ENCODE results near the gene STK38L. TPM values are rescaled to one million over a fixed set of nuclear protein-coding genes. Genes with fewer than 3 reads are reported as not detected.

STK38L gene
- total and polyA plus RNA-seq, 3 donors from 2014 or later = 19.3 to 43.1 (median 41.5) TPM

DNA sequence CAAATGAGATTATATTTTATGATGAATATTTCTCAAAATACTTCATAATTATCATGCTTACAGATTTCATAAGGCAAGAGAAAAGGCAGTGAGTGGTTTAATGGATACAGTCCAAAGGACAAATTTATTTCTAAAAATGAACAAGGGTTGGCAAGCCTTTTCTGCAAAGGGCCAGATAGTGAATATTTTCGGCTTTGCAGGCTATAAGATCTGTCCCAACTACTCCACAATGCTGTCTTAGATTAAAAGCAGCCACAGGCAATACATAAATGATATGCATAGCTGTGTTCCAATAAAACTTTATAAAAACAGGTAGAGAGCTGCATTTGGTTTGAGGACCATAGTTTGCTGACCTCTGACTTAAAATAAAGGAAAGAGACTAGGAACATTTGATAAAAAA, 42.9 kb upstream of the STK38L start:
- no peaks in the 10 kb centered on the region for H3K27me3 ChIP-seq
- no peaks in the 10 kb centered on the region for H3K4me1 ChIP-seq
- no peaks in the 10 kb centered on the region for H3K9me3 ChIP-seq
- no peak for TF ChIP-seq POLR2A (IDR thresholded peaks at IDR 0.05)
- no peak overlapping the region for H3K4me3 ChIP-seq
- no peak overlapping the region for H3K27ac ChIP-seq
- H3K36me3 ChIP-seq (ENCODE audit: low read depth, missing control alignments) = no peaks in the 10 kb centered on the region
- intact Hi-C loops (cut with DNase I; ENCODE audit: low total_unique reads) = no loop called here
- no peak for DNase-seq
- WGBS, 2 donors = 24 to 61% methylated on average over 1 of the region's 1 CpG

- no peak for DNase-seq
- Histone ChIP-seq H3K4me3 (no peak overlapping the region), H3K36me3 (ENCODE audit: low read depth, missing control alignments) (no peaks in the 10 kb centered on the region), H3K27ac (no peak overlapping the region), H3K4me1 (no peaks in the 10 kb centered on the region), H3K9me3 (no peaks in the 10 kb centered on the region), H3K27me3 (no peaks in the 10 kb centered on the region)
- intact Hi-C loops (cut with DNase I; ENCODE audit: low total_unique reads) = no loop called here
- no peak for TF ChIP-seq POLR2A (IDR thresholded peaks at IDR 0.05)
- TF ChIP-seq, protein P1, sequence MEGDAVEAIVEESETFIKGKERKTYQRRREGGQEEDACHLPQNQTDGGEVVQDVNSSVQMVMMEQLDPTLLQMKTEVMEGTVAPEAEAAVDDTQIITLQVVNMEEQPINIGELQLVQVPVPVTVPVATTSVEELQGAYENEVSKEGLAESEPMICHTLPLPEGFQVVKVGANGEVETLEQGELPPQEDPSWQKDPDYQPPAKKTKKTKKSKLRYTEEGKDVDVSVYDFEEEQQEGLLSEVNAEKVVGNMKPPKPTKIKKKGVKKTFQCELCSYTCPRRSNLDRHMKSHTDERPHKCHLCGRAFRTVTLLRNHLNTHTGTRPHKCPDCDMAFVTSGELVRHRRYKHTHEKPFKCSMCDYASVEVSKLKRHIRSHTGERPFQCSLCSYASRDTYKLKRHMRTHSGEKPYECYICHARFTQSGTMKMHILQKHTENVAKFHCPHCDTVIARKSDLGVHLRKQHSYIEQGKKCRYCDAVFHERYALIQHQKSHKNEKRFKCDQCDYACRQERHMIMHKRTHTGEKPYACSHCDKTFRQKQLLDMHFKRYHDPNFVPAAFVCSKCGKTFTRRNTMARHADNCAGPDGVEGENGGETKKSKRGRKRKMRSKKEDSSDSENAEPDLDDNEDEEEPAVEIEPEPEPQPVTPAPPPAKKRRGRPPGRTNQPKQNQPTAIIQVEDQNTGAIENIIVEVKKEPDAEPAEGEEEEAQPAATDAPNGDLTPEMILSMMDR (IDR thresholded peaks at IDR 0.05) = no peak
- WGBS, 2 donors = 81 to 84% methylated on average over 1 of the region's 1 CpG
Measured at GRCh38 chr12:27206801-27207502, 37.1 kb upstream of the STK38L start.

DNA sequence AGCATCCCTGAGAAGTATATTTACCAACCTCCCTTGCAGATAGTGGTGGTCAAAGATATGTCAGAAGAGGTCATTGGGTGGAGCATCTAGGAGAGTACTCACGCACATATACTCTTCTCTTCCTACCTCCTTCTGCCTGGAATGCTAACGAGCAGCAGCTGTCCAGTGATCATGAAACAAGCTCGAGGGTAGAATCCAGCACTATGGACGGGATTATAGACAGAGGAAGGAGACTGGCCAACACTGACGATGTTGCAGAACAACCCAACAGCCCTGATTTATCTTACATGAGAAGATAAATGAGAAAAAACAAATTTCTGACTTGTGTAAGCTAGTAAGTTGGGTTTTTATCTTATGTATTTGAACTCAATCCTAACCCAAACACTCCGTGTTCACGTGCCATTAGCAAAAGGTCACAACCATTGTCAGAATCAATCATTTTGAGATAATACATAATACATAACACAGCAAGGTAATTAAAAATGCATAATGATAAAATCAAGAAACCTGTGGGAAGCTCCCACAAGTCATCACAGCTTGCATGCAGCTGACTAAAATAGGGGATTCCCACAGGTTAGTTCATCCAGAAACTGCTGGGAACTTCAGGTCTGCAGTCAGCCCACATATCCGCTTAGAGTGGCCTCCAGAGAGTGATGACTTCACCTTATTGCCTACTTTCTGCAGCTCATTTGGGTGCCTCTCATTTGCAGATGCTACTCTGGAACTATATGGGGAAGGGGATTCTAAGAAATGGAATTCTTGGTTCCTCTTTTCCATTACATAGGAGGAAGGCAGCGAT, 36.3 kb upstream of the STK38L start:
- Histone ChIP-seq H3K4me3 (no peak overlapping the region), H3K36me3 (ENCODE audit: low read depth, missing control alignments) (no peaks in the 10 kb centered on the region), H3K27me3 (no peaks in the 10 kb centered on the region), H3K27ac (no peak overlapping the region), H3K4me1 (no peaks in the 10 kb centered on the region), H3K9me3 (no peaks in the 10 kb centered on the region)
- intact Hi-C loops (cut with DNase I; ENCODE audit: low total_unique reads) = no loop called here
- WGBS, 2 donors = 51 to 60% methylated on average over 9 of the region's 9 CpGs
- TF ChIP-seq POLR2A (IDR thresholded peaks at IDR 0.05) = no peak
- TF ChIP-seq, protein P1 (IDR thresholded peaks at IDR 0.05) = no peak
- no peak for DNase-seq

DNA sequence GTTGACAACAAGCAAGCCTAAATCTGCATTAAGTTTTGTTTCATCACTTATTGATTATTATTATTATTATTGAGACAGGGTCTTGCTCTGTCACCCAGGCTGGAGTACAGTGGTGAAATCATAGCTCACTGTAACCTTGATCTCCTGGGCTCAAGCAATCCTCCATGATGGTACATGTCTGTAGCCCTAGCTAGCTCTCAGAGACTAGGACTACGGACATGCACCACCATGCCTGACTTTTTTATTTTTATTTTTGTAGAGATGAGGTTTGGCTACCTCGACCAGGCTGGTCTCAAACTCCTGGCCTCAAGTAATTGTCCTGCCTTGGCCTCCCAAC, 35.7 kb upstream of the STK38L start:
- no peak for DNase-seq
- no peak for TF ChIP-seq POLR2A (IDR thresholded peaks at IDR 0.05)
- TF ChIP-seq, protein P1 (IDR thresholded peaks at IDR 0.05) = no peak
- Histone ChIP-seq H3K4me1 (no peaks in the 10 kb centered on the region), H3K36me3 (ENCODE audit: low read depth, missing control alignments) (no peaks in the 10 kb centered on the region), H3K4me3 (no peak overlapping the region), H3K9me3 (no peaks in the 10 kb centered on the region), H3K27ac (no peak overlapping the region), H3K27me3 (no peaks in the 10 kb centered on the region)
- 84 to 87% methylated on average over 2 of the region's 2 CpGs for WGBS, 2 donors
- intact Hi-C loops (cut with DNase I; ENCODE audit: low total_unique reads) = no loop called here

GRCh38 chr12:27209257-27209910, 34.7 kb upstream of the STK38L start:
- Histone ChIP-seq H3K36me3 (ENCODE audit: low read depth, missing control alignments) (no peaks in the 10 kb centered on the region), H3K27me3 (no peaks in the 10 kb centered on the region), H3K4me3 (no peak overlapping the region), H3K27ac (no peak overlapping the region), H3K9me3 (no peaks in the 10 kb centered on the region), H3K4me1 (no peaks in the 10 kb centered on the region)
- no peak for DNase-seq
- intact Hi-C loops (cut with DNase I; ENCODE audit: low total_unique reads) = no loop called here
- TF ChIP-seq, protein P1 (IDR thresholded peaks at IDR 0.05) = no peak
- TF ChIP-seq POLR2A (IDR thresholded peaks at IDR 0.05) = no peak

All from testis (tissue), 3 donors.